CD14-positive monocyte (primary cell): ENCODE measurements around the gene RPL6. TPM values are rescaled to one million over a fixed set of nuclear protein-coding genes. Genes with fewer than 3 reads are reported as not detected.

Source experiments
- DNase-seq, 3 donors: peaks; one replicate each; pipeline ENCODE4 v3.0.0-alpha.2; 2011 to 2022
- H2AFZ ChIP-seq: 2 replicates; pipeline ENCODE4 v1.6.0; 2012; ENCODE audit warnings: mild to moderate bottlenecking, low read depth, low read length, inconsistent platforms; ENCODE audit not compliant: insufficient read depth, poor library complexity, severe bottlenecking
- H3K27ac ChIP-seq, 2 donors: 1 replicate in 1 of 2; 2 replicates in 1 of 2; pipeline ENCODE4 v1.5.1; 2012 to 2013; ENCODE audit warnings: low read length in 2 of 2, control low read depth in 1 of 2, inconsistent platforms in 1 of 2, low read depth in 1 of 2, mild to moderate bottlenecking in 1 of 2
- H3K27me3 ChIP-seq, 2 donors: one replicate each; pipeline versions ENCODE4 v1.6.0 to v1.6.1; 2011 to 2013; ENCODE audit warnings: low read length in 2 of 2; ENCODE audit not compliant: control insufficient read depth in 2 of 2, insufficient read depth in 2 of 2
- H3K36me3 ChIP-seq, 2 donors: replicated peaks in 1 of 2; 1 replicate in 1 of 2; 2 replicates in 1 of 2; pipeline versions ENCODE4 v1.5.1 to v1.6.1; 2012 to 2013; ENCODE audit warnings: low read length in 2 of 2, control low read depth in 1 of 2, inconsistent platforms in 1 of 2, mild to moderate bottlenecking in 1 of 2; ENCODE audit not compliant: insufficient read depth in 2 of 2, control insufficient read depth in 1 of 2
- H3K4me1 ChIP-seq, 2 donors: 1 replicate in 1 of 2; 2 replicates in 1 of 2; pipeline versions ENCODE4 v1.5.1 to v1.6.1; 2012 to 2013; ENCODE audit warnings: low read length in 2 of 2, control low read depth in 1 of 2, inconsistent platforms in 1 of 2, mild to moderate bottlenecking in 1 of 2, moderate library complexity in 1 of 2; ENCODE audit not compliant: insufficient read depth in 2 of 2, control insufficient read depth in 1 of 2
- H3K4me2 ChIP-seq: replicated peaks from 2 replicates; pipeline ENCODE3; 2012; ENCODE audit warnings: low read length, moderate library complexity, mild to moderate bottlenecking; ENCODE audit not compliant: poor library complexity, severe bottlenecking; ENCODE audit errors: extremely low read depth
- H3K4me3 ChIP-seq, 3 experiments: fragments of 200-600 bp in 1 of 3; sonication (generic) in 1 of 3; replicated peaks in 1 of 3; 1 replicate in 2 of 3; 2 replicates in 1 of 3; pipeline ENCODE4 v1.5.1; 2011 to 2013; ENCODE audit warnings: low read length in 3 of 3, mild to moderate bottlenecking in 3 of 3, control low read depth in 2 of 3, low read depth in 2 of 3, inconsistent platforms in 1 of 3, moderate library complexity in 1 of 3
- H3K79me2 ChIP-seq: 2 replicates; pipeline ENCODE4 v1.6.0; 2012; ENCODE audit warnings: mild to moderate bottlenecking, control low read depth, inconsistent platforms, low read length, moderate library complexity; ENCODE audit not compliant: insufficient read depth
- H3K9ac ChIP-seq: 2 replicates; pipeline ENCODE4 v1.6.0; 2017; ENCODE audit warnings: low read length, mild to moderate bottlenecking; ENCODE audit not compliant: insufficient read depth, poor library complexity, severe bottlenecking
- H3K9me3 ChIP-seq, 2 donors: replicated peaks in 1 of 2; 1 replicate in 1 of 2; 2 replicates in 1 of 2; pipeline versions ENCODE4 v1.5.1 to v1.6.1; 2012 to 2013; ENCODE audit warnings: low read length in 2 of 2, control low read depth in 1 of 2; ENCODE audit not compliant: control insufficient read depth in 1 of 2, insufficient read depth in 1 of 2
- H4K20me1 ChIP-seq: 2 replicates; pipeline ENCODE4 v1.6.0; 2012; ENCODE audit warnings: mild to moderate bottlenecking, low read length, control low read depth, moderate library complexity; ENCODE audit not compliant: insufficient read depth
- H3K27ac Mint-ChIP-seq, 7 donors: one replicate each; pipeline ENCODE4 v1.8.0; 2020; ENCODE audit warnings: mild to moderate bottlenecking in 7 of 7, mixed read lengths in 7 of 7, moderate library complexity in 6 of 7, inconsistent platforms in 2 of 7
- H3K27me3 Mint-ChIP-seq, 3 donors: one replicate each; pipeline ENCODE4 v1.8.0; 2021 to 2022; ENCODE audit warnings: low read depth in 3 of 3, mild to moderate bottlenecking in 3 of 3, mixed read lengths in 3 of 3, moderate library complexity in 3 of 3, inconsistent platforms in 1 of 3
- H3K36me3 Mint-ChIP-seq, 2 donors: one replicate each; pipeline ENCODE4 v1.8.0; 2020; ENCODE audit warnings: mixed read lengths in 2 of 2, inconsistent platforms in 1 of 2, mild to moderate bottlenecking in 1 of 2
- H3K4me1 Mint-ChIP-seq: one replicate; pipeline ENCODE4 v1.8.0; 2020; ENCODE audit warnings: mild to moderate bottlenecking, mixed read lengths
- H3K4me3 Mint-ChIP-seq, 2 donors: one replicate each; pipeline ENCODE4 v1.8.0; 2020; ENCODE audit warnings: mild to moderate bottlenecking in 2 of 2, mixed read lengths in 2 of 2, moderate library complexity in 1 of 2
- H3K9me3 Mint-ChIP-seq, 7 donors: one replicate each; pipeline ENCODE4 v1.8.0; 2020 to 2022; ENCODE audit warnings: mixed read lengths in 7 of 7, mild to moderate bottlenecking in 6 of 7, moderate library complexity in 6 of 7, inconsistent platforms in 2 of 7
- WGBS: methylation state at CpG from one replicate; pipeline ENCODE4 v1.1.5; 2013; ENCODE audit warnings: missing lambda C conversion rate; ENCODE audit not compliant: insufficient coverage; 5-methylcytosine and 5-hydroxymethylcytosine counted together
- intact Hi-C, 2 donors: fragments of 100-400 bp; cut with micrococcal nuclease; formaldehyde crosslinking; loops; one replicate each; pipeline versions ENCODE4 v1.15.0 to v1.15.1; 2023
- polyA plus RNA-seq, 3 donors: library from polyadenylated mRNA; depleted of rRNA in 1 of 3; unstranded in 2 of 3; stranded (reverse) in 1 of 3; fragments of 300-500 nt in 2 of 3; fragments of >200 nt in 1 of 3; fragmentation: Illumina TruSeq in 2 of 3; gene quantifications; 1 replicate in 2 of 3; 2 replicates in 1 of 3; pipeline ENCODE4 v1.2.3, GENCODE V29; 2012 to 2021
- TF ChIP-seq, protein P1 (sequence below): fragments of 200-600 bp; IDR thresholded peaks from one replicate; pipeline ENCODE4 v1.8.0; 2022; ENCODE audit warnings: antibody characterized with exemption, mild to moderate bottlenecking

Gene RPL6
- polyA plus RNA-seq, 3 donors = 201 to 1,124 (median 259) TPM

- no peaks in the 10 kb centered on the region for H3K4me1 ChIP-seq
- peaks cover 0 to 3% (median 0%) of the 10 kb centered on the region in 7 donors for H3K9me3 Mint-ChIP-seq
- peaks cover 97% of the 10 kb centered on the region for H3K79me2 ChIP-seq
- intact Hi-C loops = no loop called here
- no peak overlapping the region for H3K4me2 ChIP-seq
- H3K4me3 Mint-ChIP-seq = no peak overlapping the region
- no peak overlapping the region for H3K9ac ChIP-seq
- TF ChIP-seq, protein P1, sequence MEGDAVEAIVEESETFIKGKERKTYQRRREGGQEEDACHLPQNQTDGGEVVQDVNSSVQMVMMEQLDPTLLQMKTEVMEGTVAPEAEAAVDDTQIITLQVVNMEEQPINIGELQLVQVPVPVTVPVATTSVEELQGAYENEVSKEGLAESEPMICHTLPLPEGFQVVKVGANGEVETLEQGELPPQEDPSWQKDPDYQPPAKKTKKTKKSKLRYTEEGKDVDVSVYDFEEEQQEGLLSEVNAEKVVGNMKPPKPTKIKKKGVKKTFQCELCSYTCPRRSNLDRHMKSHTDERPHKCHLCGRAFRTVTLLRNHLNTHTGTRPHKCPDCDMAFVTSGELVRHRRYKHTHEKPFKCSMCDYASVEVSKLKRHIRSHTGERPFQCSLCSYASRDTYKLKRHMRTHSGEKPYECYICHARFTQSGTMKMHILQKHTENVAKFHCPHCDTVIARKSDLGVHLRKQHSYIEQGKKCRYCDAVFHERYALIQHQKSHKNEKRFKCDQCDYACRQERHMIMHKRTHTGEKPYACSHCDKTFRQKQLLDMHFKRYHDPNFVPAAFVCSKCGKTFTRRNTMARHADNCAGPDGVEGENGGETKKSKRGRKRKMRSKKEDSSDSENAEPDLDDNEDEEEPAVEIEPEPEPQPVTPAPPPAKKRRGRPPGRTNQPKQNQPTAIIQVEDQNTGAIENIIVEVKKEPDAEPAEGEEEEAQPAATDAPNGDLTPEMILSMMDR = no peak
- DNase-seq = no peak
- H3K27me3 ChIP-seq = no peaks in the 10 kb centered on the region
- H2AFZ ChIP-seq = no peak overlapping the region
- H3K4me3 ChIP-seq = no peak overlapping the region
- WGBS = 95% methylated on average over 3 of the region's 8 CpGs
- no peaks in the 10 kb centered on the region for H3K27me3 Mint-ChIP-seq
- no peaks in the 10 kb centered on the region for H3K9me3 ChIP-seq
- peaks cover 0 to 11% of the 10 kb centered on the region in 2 donors for H3K36me3 ChIP-seq
- H3K4me1 Mint-ChIP-seq = peaks cover 4% of the 10 kb centered on the region
- peaks cover 0 to 2% of the 10 kb centered on the region in 2 donors for H3K36me3 Mint-ChIP-seq
- peak overlapping the region in 1 of 7 donors; percentile 0 for H3K27ac Mint-ChIP-seq
- no peak overlapping the region for H3K27ac ChIP-seq
- peaks cover 67% of the 10 kb centered on the region for H4K20me1 ChIP-seq
Measured at GRCh38 chr12:112370868-112371510, 38.4 kb downstream of the RPL6 start.

- Mint-ChIP-seq H3K4me3 (no peak overlapping the region), H3K9me3 (peaks cover 0 to 3% (median 0%) of the 10 kb centered on the region in 7 donors), H3K27me3 (no peaks in the 10 kb centered on the region), H3K36me3 (peaks cover 0 to 2% of the 10 kb centered on the region in 2 donors), H3K27ac (no peak overlapping the region), H3K4me1 (peaks cover 4% of the 10 kb centered on the region)
- no peak for DNase-seq
- H3K27ac ChIP-seq = no peak overlapping the region
- intact Hi-C loops = no loop called here
- no peaks in the 10 kb centered on the region for H3K27me3 ChIP-seq
- no peak overlapping the region for H3K4me3 ChIP-seq
- no peaks in the 10 kb centered on the region for H3K4me1 ChIP-seq
- H3K9me3 ChIP-seq = no peaks in the 10 kb centered on the region
- peaks cover 0 to 9% of the 10 kb centered on the region in 2 donors for H3K36me3 ChIP-seq
- H4K20me1 ChIP-seq = peaks cover 64% of the 10 kb centered on the region
- no peak overlapping the region for H2AFZ ChIP-seq
- H3K9ac ChIP-seq = no peak overlapping the region
- peaks cover 97% of the 10 kb centered on the region for H3K79me2 ChIP-seq
- WGBS = no CpG with 5 or more reads among the region's 1 CpG
- no peak overlapping the region for H3K4me2 ChIP-seq
- TF ChIP-seq, protein P1 = no peak
Measured at GRCh38 chr12:112370199-112370598, 39.2 kb downstream of the RPL6 start.
